ENCODE data around the gene UQCR10.

DNA sequence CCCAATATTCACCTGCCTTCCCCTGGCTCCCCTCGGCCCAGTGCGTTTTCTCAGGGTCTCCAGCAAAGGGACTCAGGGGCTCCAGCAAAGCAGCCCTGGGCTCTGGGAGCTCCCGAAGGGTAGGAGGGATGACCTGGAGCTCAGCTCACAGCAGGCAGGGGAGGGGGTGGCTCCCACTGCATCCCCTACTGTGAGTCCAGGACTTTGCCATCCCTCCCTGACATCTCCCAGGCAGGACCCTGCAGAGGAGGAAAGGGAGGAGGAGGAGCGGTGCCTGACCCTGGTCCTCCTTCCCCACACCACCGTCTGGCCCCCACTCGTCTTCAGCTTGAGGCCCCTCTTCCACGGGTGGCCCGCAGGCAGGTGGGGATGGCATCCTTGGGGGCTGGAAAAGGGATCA lies 42.3 kb upstream of the UQCR10 start:
- TF ChIP-seq, protein P1, sequence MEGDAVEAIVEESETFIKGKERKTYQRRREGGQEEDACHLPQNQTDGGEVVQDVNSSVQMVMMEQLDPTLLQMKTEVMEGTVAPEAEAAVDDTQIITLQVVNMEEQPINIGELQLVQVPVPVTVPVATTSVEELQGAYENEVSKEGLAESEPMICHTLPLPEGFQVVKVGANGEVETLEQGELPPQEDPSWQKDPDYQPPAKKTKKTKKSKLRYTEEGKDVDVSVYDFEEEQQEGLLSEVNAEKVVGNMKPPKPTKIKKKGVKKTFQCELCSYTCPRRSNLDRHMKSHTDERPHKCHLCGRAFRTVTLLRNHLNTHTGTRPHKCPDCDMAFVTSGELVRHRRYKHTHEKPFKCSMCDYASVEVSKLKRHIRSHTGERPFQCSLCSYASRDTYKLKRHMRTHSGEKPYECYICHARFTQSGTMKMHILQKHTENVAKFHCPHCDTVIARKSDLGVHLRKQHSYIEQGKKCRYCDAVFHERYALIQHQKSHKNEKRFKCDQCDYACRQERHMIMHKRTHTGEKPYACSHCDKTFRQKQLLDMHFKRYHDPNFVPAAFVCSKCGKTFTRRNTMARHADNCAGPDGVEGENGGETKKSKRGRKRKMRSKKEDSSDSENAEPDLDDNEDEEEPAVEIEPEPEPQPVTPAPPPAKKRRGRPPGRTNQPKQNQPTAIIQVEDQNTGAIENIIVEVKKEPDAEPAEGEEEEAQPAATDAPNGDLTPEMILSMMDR (conservative IDR thresholded peaks at IDR 0.05; ENCODE audit: low read depth in 2 of 2): no peak
- TF ChIP-seq POLR2AphosphoS5 (IDR thresholded peaks at IDR 0.05; ENCODE audit: low read depth) (no peak), EZH2 (IDR thresholded peaks at IDR 0.05; ENCODE audit: low read depth, unreplicated experiment) (no peak), JUNB (IDR thresholded peaks at IDR 0.05; ENCODE audit: unreplicated experiment) (no peak)
